HG03378 (cell line): ENCODE measurements around the gene FSTL3.

Experiments
- ATAC-seq: cut with Tn5 transposase; IDR thresholded peaks from one replicate; pipeline ENCODE4 v1.9.1; 2021; ENCODE audit warnings: mild to moderate bottlenecking, moderate library complexity; ENCODE audit not compliant: unreplicated experiment

The FSTL3 gene

GRCh38 chr19:732148-733069 is 56.2 kb downstream of the FSTL3 start:
- no peak for ATAC-seq
